T47D (cell line): ENCODE measurements around the gene GOLM1.
"Not testable (repeated sequence)": the region's sequence is repeated elsewhere in the genome, so short reads cannot be mapped to it uniquely, and the experiment has no call there.

ENCODE experiments used
- DNase-seq, 2 experiments: peaks; one replicate each; pipeline versions ENCODE4 v3.0.0 to v3.0.0-alpha.2; 2011 to 2012; ENCODE audit warnings: low read depth in 1 of 2, low spot score in 1 of 2
- JUND ChIP-seq: IDR thresholded peaks from 2 replicates; pipeline ENCODE4 v1.6.1; 2012; ENCODE audit warnings: low read depth
- in situ Hi-C: cut with HindIII; loops from 2 replicates; pipeline ENCODE4 v1.10.0; 2016; ENCODE audit warnings: low sequenced_read_pairs, low pct_unique_long_range_greater_than_20kb

Gene GOLM1

GRCh38 chr9:86075132-86076109 lies 23.9 kb downstream of the GOLM1 start:
- no peak for DNase-seq

GRCh38 chr9:86073839-86074238 lies 25.5 kb downstream of the GOLM1 start:
- no peak for DNase-seq
- no peak for TF ChIP-seq JUND
- in situ Hi-C loops: no loop called here

More at GRCh38 chr9:86075132-86076109, 23.9 kb downstream of the GOLM1 start:
- in situ Hi-C loops: no loop called here
- TF ChIP-seq JUND: no peak

- no peak for DNase-seq
Observed at GRCh38 chr9:86072394-86072877, 26.9 kb downstream of the GOLM1 start.

DNA sequence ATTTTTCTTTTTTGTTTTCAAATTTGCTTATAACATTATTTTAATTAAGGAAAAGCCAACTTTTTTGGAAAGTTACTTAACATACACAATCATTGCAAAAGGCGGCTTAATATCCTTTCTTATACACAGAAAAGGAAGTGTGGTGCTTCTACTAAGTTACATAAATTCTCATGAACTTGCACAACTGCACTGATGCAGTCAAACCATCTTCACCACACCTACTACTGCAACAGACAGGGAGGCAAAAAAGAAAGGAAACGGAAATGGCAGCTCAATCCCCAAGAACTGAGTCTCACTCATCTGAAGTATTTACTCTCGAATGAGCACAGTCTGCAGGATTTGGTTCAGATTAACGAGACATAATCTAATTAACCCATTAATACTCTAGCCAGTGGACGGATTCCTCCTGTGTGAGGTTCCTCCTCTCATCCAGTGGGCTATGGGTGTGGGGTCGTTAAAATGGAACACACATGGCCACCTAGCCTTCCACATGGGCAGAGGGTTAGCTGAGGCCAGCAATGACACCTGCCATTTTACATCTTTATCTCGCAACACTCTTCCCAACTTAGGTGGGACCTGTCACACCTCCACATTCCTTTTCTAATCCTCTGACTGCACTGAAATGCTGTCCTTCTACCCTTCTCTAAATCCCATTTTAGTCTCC lies 30.0 kb downstream of the GOLM1 start:
- TF ChIP-seq JUND: no peak
- no peak for DNase-seq
- in situ Hi-C loops: no loop called here

More at GRCh38 chr9:86072394-86072877, 26.9 kb downstream of the GOLM1 start:
- TF ChIP-seq JUND: no peak
- in situ Hi-C loops: no loop called here

- in situ Hi-C loops: no loop called here
- TF ChIP-seq JUND: no peak
- DNase-seq: no peak
Observed at GRCh38 chr9:86064220-86064619, 35.1 kb downstream of the GOLM1 start.

DNA sequence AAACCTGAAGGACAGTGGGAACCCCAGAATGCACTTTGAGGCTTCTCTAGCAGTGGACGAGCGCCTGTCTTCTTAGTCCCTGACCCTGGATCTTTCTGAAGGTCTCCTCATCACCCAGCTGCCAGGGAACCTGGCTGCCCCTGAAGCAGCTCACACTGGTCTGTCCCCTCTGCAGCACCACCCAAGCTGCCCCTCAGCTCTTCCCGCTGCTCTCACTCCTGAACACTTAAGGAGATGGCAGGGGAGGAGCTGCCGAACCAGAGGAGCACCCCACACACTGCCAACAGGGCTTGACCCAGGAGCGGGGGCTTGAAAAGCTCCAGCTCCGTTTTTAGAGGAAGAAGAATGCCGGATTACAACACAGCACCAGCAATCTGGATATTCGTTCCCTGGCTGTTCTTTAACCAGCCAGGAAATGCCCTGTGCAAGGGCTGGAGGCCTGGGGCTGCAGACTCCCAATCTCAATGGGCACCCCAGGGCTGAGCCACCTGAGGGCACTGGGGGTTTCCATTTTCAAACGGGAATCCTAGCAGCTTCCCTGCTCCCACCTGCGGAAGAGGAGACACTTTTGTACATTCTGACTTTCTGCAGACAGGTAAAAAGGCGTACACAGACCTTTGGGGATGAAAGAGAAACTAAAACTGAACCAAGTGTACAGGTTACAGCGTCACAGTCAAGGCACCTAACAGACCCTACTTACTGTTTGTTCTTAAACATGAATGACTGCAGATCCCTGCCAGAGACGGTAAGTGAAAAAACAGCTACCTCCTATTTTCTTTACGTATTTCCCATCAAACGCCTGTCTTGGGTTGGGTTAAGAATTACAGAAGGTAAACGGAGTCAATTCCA lies 36.3 kb downstream of the GOLM1 start:
- in situ Hi-C loops: no loop called here
- no peak for TF ChIP-seq JUND
- DNase-seq: no peak

- in situ Hi-C loops: no loop called here
- TF ChIP-seq JUND: no peak
Observed at GRCh38 chr9:86061972-86062739, 37.2 kb downstream of the GOLM1 start.

DNA sequence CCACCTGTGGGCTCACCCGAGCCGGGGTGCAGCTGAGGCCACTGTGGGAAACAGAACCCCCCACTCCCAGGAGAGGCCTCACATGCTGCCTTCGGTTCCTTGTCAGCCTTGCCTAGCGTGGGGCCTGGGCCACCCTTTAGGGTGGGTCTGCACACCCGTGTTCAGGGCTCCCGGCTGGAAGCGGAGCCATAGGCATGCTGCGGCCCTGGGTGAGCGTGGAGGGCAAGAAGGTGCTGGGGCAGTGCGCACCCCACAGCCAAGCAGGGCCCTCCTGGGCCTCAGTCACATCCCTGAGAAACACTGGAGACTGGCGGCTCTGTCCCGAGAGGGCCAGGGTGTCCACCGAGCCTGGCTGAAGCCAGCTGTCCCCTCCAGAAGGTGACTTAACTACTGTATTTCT lies 41.9 kb downstream of the GOLM1 start:
- no peak for TF ChIP-seq JUND
- DNase-seq: no peak
- in situ Hi-C loops: no loop called here

More at GRCh38 chr9:86061972-86062739, 37.2 kb downstream of the GOLM1 start:
- no peak for DNase-seq

- TF ChIP-seq JUND: no peak
- DNase-seq: peak in 1 of 2 experiments; percentile 34
- in situ Hi-C loops: no loop called here
Observed at GRCh38 chr9:86054695-86055094, 44.7 kb downstream of the GOLM1 start.

DNA sequence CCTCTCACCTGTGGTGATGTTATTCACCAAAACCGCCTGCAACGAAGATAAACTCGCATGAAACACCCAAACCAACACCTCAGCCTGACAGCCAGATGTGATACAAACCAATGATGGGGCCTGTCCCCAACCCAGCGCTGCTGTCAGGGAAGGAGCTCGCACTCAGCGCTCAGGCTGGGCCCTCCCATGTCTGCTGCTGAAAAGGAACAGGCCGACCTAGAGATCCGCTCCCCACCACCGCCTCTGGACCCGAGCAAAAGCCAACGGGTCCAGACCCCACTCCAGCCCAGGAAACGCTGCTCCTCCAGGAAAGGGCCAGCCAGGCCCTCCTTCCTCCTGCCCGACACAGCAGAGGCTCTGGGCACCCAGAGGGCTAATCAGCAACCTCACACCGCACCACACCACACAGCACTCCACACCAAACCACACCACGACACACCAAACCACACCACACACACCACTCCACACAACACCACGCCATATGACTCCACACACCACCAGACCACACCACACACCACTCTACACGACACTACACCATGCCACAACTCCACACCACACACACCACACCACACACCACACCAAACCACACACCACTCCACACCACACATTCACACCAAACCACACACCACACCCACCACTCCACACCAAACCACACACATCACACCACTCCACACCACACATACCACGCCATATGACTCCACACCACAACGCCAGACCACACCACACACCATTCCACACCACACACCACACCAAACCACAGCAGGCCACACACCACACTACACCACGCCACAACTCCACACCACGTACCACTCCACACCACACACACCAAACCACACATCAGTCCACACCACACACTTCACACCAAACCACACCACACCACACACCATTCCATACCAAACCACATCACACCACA lies 46.5 kb downstream of the GOLM1 start:
- no peak for TF ChIP-seq JUND
- DNase-seq: no peak

DNA sequence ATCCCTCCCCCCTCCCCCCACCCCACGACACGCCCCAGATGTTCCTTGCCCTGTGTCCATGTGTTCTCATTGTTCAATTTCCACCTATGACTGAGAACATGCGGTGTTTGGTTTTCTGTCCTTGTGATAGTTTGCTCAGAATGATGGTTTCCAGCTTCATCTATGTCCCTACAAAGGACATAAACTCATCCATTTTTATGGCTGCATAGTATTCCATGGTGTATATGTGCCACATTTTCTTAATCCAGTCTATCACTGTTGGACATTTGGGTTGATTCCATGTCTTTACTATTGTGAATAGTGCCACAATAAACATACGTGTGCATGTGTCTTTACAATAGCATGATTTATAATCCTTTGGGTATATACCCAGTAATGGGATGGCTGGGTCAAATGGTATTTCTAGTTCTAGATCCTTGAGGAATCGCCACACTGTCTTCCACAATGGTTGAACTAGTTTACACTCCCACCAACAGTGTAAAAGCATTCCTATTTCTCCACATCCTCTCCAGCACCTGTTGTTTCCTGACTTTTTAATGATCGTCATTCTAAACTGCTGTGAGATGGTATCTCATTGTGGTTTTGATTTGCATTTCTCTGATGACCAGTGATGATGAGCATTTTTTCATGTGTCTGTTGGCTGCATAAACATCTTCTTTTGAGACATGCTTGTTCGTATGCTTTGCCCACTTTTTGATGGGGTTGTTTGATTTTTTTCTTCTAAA lies 51.2 kb downstream of the GOLM1 start:
- in situ Hi-C loops, DNase-seq: not testable (repeated sequence)

More for the DNA sequence above, 46.5 kb downstream of the GOLM1 start:
- in situ Hi-C loops: no loop called here
